ENCODE results near the gene ADAMTS7. TPM values are rescaled to one million over a fixed set of nuclear protein-coding genes. Genes with fewer than 3 reads are reported as not detected.
"Not testable (repeated sequence)": the region's sequence is repeated elsewhere in the genome, so short reads cannot be mapped to it uniquely, and the experiment has no call there.

The ADAMTS7 gene
- total and polyA plus RNA-seq, 7 donors, result 0.32 to 1.3 (median 0.74) TPM

GRCh38 chr15:78797951-78798350 is 13.3 kb downstream of the ADAMTS7 start:
- intact Hi-C loops (cut with DNase I), result no loop called here
- WGBS, 3 donors, result 62 to 77% (median 73%) methylated on average over 12 to 13 of the region's 13 CpGs
- DNase-seq (no peak), ATAC-seq (peak in 3 of 4 donors; percentile 23 to 29 (median 24))
- H3K4me1 ChIP-seq, result no peaks in the 10 kb centered on the region
- no peaks in the 10 kb centered on the region for H3K36me3 ChIP-seq (ENCODE audit: insufficient read depth in 1 of 2, low read depth in 1 of 2)
- TF ChIP-seq, protein P1, sequence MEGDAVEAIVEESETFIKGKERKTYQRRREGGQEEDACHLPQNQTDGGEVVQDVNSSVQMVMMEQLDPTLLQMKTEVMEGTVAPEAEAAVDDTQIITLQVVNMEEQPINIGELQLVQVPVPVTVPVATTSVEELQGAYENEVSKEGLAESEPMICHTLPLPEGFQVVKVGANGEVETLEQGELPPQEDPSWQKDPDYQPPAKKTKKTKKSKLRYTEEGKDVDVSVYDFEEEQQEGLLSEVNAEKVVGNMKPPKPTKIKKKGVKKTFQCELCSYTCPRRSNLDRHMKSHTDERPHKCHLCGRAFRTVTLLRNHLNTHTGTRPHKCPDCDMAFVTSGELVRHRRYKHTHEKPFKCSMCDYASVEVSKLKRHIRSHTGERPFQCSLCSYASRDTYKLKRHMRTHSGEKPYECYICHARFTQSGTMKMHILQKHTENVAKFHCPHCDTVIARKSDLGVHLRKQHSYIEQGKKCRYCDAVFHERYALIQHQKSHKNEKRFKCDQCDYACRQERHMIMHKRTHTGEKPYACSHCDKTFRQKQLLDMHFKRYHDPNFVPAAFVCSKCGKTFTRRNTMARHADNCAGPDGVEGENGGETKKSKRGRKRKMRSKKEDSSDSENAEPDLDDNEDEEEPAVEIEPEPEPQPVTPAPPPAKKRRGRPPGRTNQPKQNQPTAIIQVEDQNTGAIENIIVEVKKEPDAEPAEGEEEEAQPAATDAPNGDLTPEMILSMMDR (IDR thresholded peaks at IDR 0.05), result no peak
- no peak overlapping the region for H3K4me3 ChIP-seq
- no peak overlapping the region for H3K27ac ChIP-seq
- H3K9me3 ChIP-seq, result no peaks in the 10 kb centered on the region
- no peaks in the 10 kb centered on the region for H3K27me3 ChIP-seq (ENCODE audit: insufficient read depth in 3 of 3, low read length in 2 of 3)

DNA sequence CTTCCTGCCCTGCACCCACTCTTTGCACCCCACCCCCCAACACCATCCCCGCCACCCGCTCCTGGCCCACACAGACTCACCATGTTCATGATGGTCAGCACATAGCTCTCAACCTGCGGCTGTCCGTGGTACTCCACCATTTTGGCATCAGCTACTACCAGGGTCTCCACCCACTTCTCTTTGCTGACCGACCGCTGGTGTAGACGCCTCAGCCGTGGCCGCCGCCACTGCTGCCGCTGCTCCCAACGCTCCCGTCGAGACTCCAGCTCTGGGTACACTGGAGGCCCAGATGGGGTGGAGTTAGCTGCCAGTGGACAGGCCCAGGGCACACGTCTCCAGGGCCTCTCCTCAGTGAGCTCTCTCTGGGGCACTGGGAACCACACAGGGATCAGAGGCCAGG is 14.8 kb downstream of the ADAMTS7 start:
- ATAC-seq (no peak), DNase-seq (no peak)
- no peak overlapping the region for H3K27ac ChIP-seq
- H3K36me3 ChIP-seq (ENCODE audit: insufficient read depth in 1 of 2, low read depth in 1 of 2), result no peaks in the 10 kb centered on the region
- H3K4me1 ChIP-seq, result no peaks in the 10 kb centered on the region
- no peaks in the 10 kb centered on the region for H3K9me3 ChIP-seq
- 94 to 98% (median 96%) methylated on average over 15 of the region's 15 CpGs for WGBS, 3 donors
- intact Hi-C loops (cut with DNase I), result no loop called here
- TF ChIP-seq, protein P1 (IDR thresholded peaks at IDR 0.05), result no peak
- H3K4me3 ChIP-seq, result no peak overlapping the region
- no peaks in the 10 kb centered on the region for H3K27me3 ChIP-seq (ENCODE audit: insufficient read depth in 3 of 3, low read length in 2 of 3)

DNA sequence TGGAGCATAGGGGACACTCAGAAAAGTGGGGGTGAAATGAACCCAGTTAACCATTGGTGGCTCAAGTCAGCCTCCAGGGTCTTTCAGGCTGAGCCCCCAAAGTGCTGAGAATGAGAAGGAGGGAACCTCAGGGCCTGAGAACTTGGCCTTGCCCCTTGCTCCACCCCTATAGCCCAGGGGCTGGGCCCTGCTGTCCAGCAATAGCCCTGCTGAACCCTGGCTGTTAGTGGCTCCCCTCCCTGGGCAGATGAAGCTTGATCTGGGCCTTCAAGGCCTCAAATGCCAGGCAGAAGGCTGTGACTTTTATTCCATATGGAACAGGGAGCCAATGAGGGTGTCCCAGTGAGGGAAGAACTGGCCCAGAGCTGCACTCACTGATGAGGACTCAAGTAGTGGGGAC is 16.2 kb downstream of the ADAMTS7 start:
- DNase-seq, result no peak
- no peaks in the 10 kb centered on the region for H3K27me3 ChIP-seq (ENCODE audit: insufficient read depth in 3 of 3, low read length in 2 of 3)
- intact Hi-C loops (cut with DNase I), result no loop called here

DNA sequence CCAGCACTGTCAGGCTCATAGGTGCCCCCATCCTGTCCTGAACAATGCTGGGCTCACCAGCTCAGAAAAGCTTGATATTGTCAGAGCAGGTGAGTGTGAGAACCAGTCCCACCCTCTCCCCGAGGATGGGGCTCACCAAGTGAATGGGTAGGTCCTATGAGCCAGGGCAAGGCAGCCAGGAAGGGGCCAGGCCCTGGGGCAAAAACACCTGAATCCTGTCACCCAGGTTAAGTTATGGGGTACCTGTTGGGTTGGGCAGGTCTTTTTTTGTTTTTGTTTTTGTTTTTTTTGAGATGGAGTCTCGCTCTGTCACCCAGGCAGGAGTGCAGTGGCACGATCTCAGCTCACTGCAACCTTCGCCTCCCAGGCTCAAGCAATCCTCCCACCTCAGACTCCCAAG is 16.8 kb downstream of the ADAMTS7 start:
- ATAC-seq; H3K27me3 ChIP-seq (ENCODE audit: insufficient read depth in 3 of 3, low read length in 2 of 3); H3K27ac ChIP-seq; H3K9me3 ChIP-seq; H3K4me1 ChIP-seq; intact Hi-C loops (cut with DNase I); H3K4me3 ChIP-seq; H3K36me3 ChIP-seq (ENCODE audit: insufficient read depth in 1 of 2, low read depth in 1 of 2); DNase-seq: not testable (repeated sequence)
- 93 to 100% (median 98%) methylated on average over 4 of the region's 4 CpGs for WGBS, 3 donors

More for the DNA sequence above, 16.2 kb downstream of the ADAMTS7 start:
- no peak for ATAC-seq
- H3K4me3 ChIP-seq, result no peak overlapping the region
- no peaks in the 10 kb centered on the region for H3K4me1 ChIP-seq
- H3K36me3 ChIP-seq (ENCODE audit: insufficient read depth in 1 of 2, low read depth in 1 of 2), result no peaks in the 10 kb centered on the region
- H3K9me3 ChIP-seq, result no peaks in the 10 kb centered on the region
- TF ChIP-seq, protein P1 (IDR thresholded peaks at IDR 0.05), result no peak
- no peak overlapping the region for H3K27ac ChIP-seq

DNA sequence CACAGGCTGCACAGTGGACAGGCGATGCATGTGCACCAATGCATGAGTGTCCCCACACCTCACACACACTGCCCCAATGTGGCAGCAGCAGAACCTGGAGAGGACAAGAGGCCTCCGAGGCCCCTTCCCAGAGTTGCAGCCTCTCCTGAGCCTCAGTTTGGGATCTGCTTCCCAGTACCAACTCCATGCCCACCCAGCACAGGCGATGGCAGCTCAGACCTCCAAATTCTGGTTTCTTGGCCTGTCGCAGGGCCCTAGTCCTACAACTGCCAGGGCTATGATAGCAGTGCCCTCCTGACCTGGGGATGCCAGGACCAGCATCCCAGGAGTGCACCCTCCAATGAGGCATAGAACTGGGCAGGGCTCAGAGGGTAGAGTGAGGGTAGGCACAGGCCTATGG is 19.9 kb downstream of the ADAMTS7 start:
- Histone ChIP-seq H3K4me1 (no peaks in the 10 kb centered on the region), H3K27ac (no peak overlapping the region), H3K36me3 (ENCODE audit: insufficient read depth in 1 of 2, low read depth in 1 of 2) (no peaks in the 10 kb centered on the region), H3K4me3 (no peak overlapping the region), H3K27me3 (ENCODE audit: insufficient read depth in 3 of 3, low read length in 2 of 3) (no peaks in the 10 kb centered on the region), H3K9me3 (no peaks in the 10 kb centered on the region)
- intact Hi-C loops (cut with DNase I), result no loop called here
- TF ChIP-seq, protein P1 (IDR thresholded peaks at IDR 0.05), result no peak
- no peak for DNase-seq
- ATAC-seq, result no peak
- 93 to 98% (median 96%) methylated on average over 4 of the region's 4 CpGs for WGBS, 3 donors
